MCF 10A (cell line): Measurements from ENCODE around the gene LSM14A. TPM values are rescaled to one million over a fixed set of nuclear protein-coding genes. Genes with fewer than 3 reads are reported as not detected.

Experiments
- BruUV-seq: library from RNA; stranded (reverse); fragments of 400-500 nt; replicated peaks from 2 replicates; lab custom pipeline; 2021; lab: Mats Ljungman, UMichigan
- CTCF ChIA-PET: fragments of 300-600 bp; sonication (Branson Sonifier 250); formaldehyde crosslinking; extraction: SDS; loops from one replicate; lab custom pipeline; 2021; ENCODE audit warnings: antibody characterized with exemption, inconsistent platforms; lab: Yijun Ruan, JAX
- POLR2A ChIA-PET: fragments of 300-600, 350-650 bp; sonication (Branson Sonifier 250); formaldehyde crosslinking; extraction: SDS; loops from one replicate; lab custom pipeline; 2020; ENCODE audit warnings: antibody characterized with exemption, inconsistent platforms; lab: Yijun Ruan, JAX
- DNase-seq: peaks from one replicate; pipeline ENCODE4 v3.0.0-alpha.2; 2018; ENCODE audit not compliant: unreplicated experiment
- H3K27ac Mint-ChIP-seq: one replicate; pipeline ENCODE4 v1.8.0; 2022; ENCODE audit warnings: mild to moderate bottlenecking, low read depth, mixed read lengths; ENCODE audit not compliant: unreplicated experiment
- H3K27me3 Mint-ChIP-seq: one replicate; pipeline ENCODE4 v1.8.0; 2022; ENCODE audit warnings: mixed read lengths; ENCODE audit not compliant: insufficient read depth, unreplicated experiment
- H3K36me3 Mint-ChIP-seq: one replicate; pipeline ENCODE4 v1.8.0; 2022; ENCODE audit warnings: mild to moderate bottlenecking, moderate library complexity, mixed read lengths; ENCODE audit not compliant: insufficient read depth, unreplicated experiment
- H3K4me1 Mint-ChIP-seq: one replicate; pipeline ENCODE4 v1.8.0; 2022; ENCODE audit warnings: mixed read lengths; ENCODE audit not compliant: insufficient read depth, unreplicated experiment
- H3K4me3 Mint-ChIP-seq: one replicate; pipeline ENCODE4 v1.8.0; 2022; ENCODE audit warnings: mild to moderate bottlenecking, moderate library complexity, mixed read lengths; ENCODE audit not compliant: unreplicated experiment
- H3K9me3 Mint-ChIP-seq: one replicate; pipeline ENCODE4 v1.8.0; 2022; ENCODE audit warnings: mixed read lengths; ENCODE audit not compliant: unreplicated experiment
- CTCF ChIP-seq: fragments of 200-600 bp; IDR thresholded peaks from one replicate; pipeline ENCODE4 v1.8.0; 2022; ENCODE audit warnings: antibody characterized with exemption, mild to moderate bottlenecking; ENCODE audit not compliant: unreplicated experiment
- intact Hi-C: fragments of 100-400 bp; cut with micrococcal nuclease; formaldehyde crosslinking; loops from 2 replicates; pipeline ENCODE4 v1.14.1; 2022
- total RNA-seq: library from RNA; stranded (reverse); gene quantifications from 2 replicates; pipeline ENCODE4 v1.2.3, GENCODE V29; 2022

The LSM14A gene
- total RNA-seq, 1 experiment from 2014 or later: 100 TPM

GRCh38 chr19:34134190-34135053 lies 37.9 kb upstream of the LSM14A start:
- CTCF ChIA-PET: interaction anchor here (0.6 to 2.1 kb wide), 7 partner anchors 11 to 1700 kb away, joined by 3 to 8 read pairs (median 4); no protein-coding TSS in a partner anchor
- peak overlapping the region; percentile 91 for H3K27ac Mint-ChIP-seq
- H3K36me3 Mint-ChIP-seq: peaks cover 5% of the 10 kb centered on the region
- H3K27me3 Mint-ChIP-seq: no peaks in the 10 kb centered on the region
- H3K9me3 Mint-ChIP-seq: no peaks in the 10 kb centered on the region
- TSS peak; percentile 93 for BruUV-seq
- no peak for TF ChIP-seq CTCF
- peak; percentile 88 for DNase-seq
- peak overlapping the region; percentile 92 for H3K4me3 Mint-ChIP-seq
- POLR2A ChIA-PET: interaction anchor here (0.6 to 2.1 kb wide), 3 partner anchors 38 to 379 kb away, joined by 3 to 9 read pairs (median 3); partner anchors contain the start of gene LSM14A
- intact Hi-C loops: no loop called here
- H3K4me1 Mint-ChIP-seq: no peaks in the 10 kb centered on the region

- Mint-ChIP-seq H3K9me3 (no peaks in the 10 kb centered on the region), H3K4me1 (no peaks in the 10 kb centered on the region), H3K4me3 (peak overlapping the region; percentile 92), H3K27me3 (no peaks in the 10 kb centered on the region), H3K36me3 (peaks cover 5% of the 10 kb centered on the region), H3K27ac (peak overlapping the region; percentile 91)
- TF ChIP-seq CTCF: no peak
- ChIA-PET CTCF (interaction anchor here (0.6 to 2.1 kb wide), 7 partner anchors 16 to 1699 kb away, joined by 3 to 8 read pairs (median 4); no protein-coding TSS in a partner anchor), POLR2A (interaction anchor here (0.5 to 2.1 kb wide), 3 partner anchors 37 to 842 kb away, joined by 3 to 9 read pairs (median 3); partner anchors contain the start of gene LSM14A)
- intact Hi-C loops: no loop called here
- BruUV-seq: no TSS peak
- DNase-seq: no peak
These were observed 37.1 kb upstream of the LSM14A start for GRCh38 chr19:34135054-34135800.

GRCh38 chr19:34135821-34136611 lies 36.3 kb upstream of the LSM14A start:
- no peak overlapping the region for H3K4me3 Mint-ChIP-seq
- intact Hi-C loops: no loop called here
- TF ChIP-seq CTCF: no peak
- H3K9me3 Mint-ChIP-seq: no peaks in the 10 kb centered on the region
- no peak overlapping the region for H3K27ac Mint-ChIP-seq
- CTCF ChIA-PET: interaction anchor here (0.6 to 2.1 kb wide), 8 partner anchors 10 to 896 kb away, joined by 3 to 7 read pairs (median 3); no protein-coding TSS in a partner anchor
- H3K27me3 Mint-ChIP-seq: no peaks in the 10 kb centered on the region
- no peaks in the 10 kb centered on the region for H3K4me1 Mint-ChIP-seq
- H3K36me3 Mint-ChIP-seq: peaks cover 5% of the 10 kb centered on the region
- POLR2A ChIA-PET: interaction anchor here (0.5 to 2.1 kb wide), 3 partner anchors 36 to 843 kb away, joined by 3 to 9 read pairs (median 3); partner anchors contain the start of gene LSM14A
- no peak for DNase-seq
- no TSS peak for BruUV-seq
